Bronchial epithelial cell (primary cell): ENCODE measurements around the gene ITGB4. TPM values are rescaled to one million over a fixed set of nuclear protein-coding genes. Genes with fewer than 3 reads are reported as not detected.

Experiments used
- DNase-seq: peaks from one replicate; pipeline ENCODE4 v3.0.0-alpha.2; 2010; ENCODE audit warnings: low read depth
- FAIRE-seq: peaks from 2 replicates; lab custom pipeline; 2011; peaks lifted over from hg19 to GRCh38; lab: Jason Lieb, UNC
- H3K27me3 ChIP-seq: 2 replicates; pipeline ENCODE4 v1.5.1; 2011; ENCODE audit warnings: low read length; ENCODE audit not compliant: control insufficient read depth, insufficient read depth
- H3K36me3 ChIP-seq: 2 replicates; pipeline ENCODE4 v1.5.1; 2011; ENCODE audit warnings: low read length; ENCODE audit not compliant: control insufficient read depth, insufficient read depth
- H3K4me3 ChIP-seq: 2 replicates; pipeline ENCODE4 v1.5.1; 2011; ENCODE audit warnings: mild to moderate bottlenecking, low read depth, low read length, control low read depth
- CTCF ChIP-seq: IDR thresholded peaks from 2 replicates; pipeline ENCODE4 v1.5.1; 2011; ENCODE audit warnings: mild to moderate bottlenecking, moderate library complexity, low read length, control low read depth, inconsistent platforms; ENCODE audit not compliant: insufficient read depth, severe bottlenecking
- total RNA-seq: library from RNA; depleted of rRNA; stranded (reverse); fragments of >200 nt; gene quantifications from 2 replicates; pipeline ENCODE4 v1.2.1, GENCODE V29; 2014

The ITGB4 gene
- total RNA-seq, 1 donor from 2014 or later, result 565 TPM

DNA sequence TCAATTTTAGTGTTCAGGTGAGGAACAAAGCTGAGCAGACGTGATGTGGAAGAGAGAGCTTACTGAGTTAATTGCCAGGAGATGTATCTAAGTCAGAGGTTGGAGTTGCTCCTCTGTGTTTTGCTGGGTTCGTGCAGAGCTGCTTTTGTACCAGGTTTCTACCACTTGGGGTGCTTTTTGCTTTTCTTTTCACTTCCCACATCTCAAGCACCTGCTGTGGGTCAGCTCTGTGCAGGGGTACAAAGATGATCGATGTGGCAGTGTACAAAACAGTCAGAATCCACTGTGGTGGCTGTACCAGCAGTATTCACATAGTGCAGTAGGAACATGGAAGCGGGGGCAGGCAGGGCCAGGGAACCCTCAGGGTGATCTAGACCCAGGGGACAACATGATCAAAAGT, 78.1 kb downstream of the ITGB4 start:
- DNase-seq (no peak), FAIRE-seq (no peak)
- Histone ChIP-seq H3K27me3 (no peaks in the 10 kb centered on the region), H3K36me3 (peaks cover 11% of the 10 kb centered on the region), H3K4me3 (no peak overlapping the region)
- no peak for TF ChIP-seq CTCF

DNA sequence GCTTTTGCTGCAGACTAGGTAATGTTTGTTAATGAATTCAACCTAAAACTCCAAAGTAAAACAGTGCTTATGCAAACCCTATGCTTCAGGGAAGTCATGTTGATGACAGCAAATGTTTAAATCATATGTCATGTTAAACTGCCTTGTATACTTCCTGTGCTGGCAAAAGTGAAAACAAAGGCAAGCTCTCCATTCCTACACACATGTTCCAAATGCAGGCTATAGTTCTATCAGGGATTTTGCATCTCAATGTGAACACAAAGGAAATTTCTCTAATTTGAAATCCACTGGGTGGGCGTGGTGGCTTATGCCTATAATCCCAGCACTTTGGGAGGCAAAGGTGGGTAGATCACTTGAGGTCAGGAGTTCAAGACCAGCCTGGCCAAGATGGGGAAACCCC, 82.6 kb downstream of the ITGB4 start:
- FAIRE-seq (no peak), DNase-seq (no peak)
- H3K36me3 ChIP-seq, result peaks cover 6% of the 10 kb centered on the region
- H3K4me3 ChIP-seq, result no peak overlapping the region
- no peaks in the 10 kb centered on the region for H3K27me3 ChIP-seq
- TF ChIP-seq CTCF, result no peak

DNA sequence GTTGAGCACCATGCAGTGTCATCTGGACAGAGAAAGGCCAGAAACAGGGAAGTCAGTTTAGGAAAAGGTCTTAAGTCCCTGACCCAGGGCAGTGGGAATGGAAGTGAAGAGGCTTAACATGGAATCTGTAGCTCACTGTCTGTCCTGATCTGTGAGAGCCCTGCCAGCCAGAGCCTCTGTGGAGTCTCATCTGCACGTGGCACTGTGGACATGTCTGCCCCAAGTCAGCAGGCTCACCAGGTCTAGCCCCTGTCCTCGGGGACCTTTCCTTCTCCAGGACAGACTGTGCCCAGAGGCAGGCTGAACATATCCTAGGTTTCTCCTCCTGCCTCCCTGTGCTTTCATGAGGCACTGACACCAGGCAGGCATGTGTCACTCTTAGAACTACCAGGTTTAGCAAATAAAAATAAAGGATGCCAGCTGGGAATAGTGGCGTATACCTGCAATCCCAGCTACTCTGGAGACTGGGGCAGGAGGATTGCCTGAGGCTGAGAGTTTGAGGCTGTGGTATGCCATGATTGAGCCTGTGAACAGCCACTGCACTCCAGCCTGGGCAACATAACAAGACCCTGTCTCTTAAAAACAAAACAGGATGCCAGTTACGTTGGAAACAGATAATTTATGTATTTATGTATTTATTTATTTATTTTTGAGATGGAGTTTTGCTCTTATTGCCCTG, 85.7 kb downstream of the ITGB4 start:
- no peak for TF ChIP-seq CTCF
- H3K27me3 ChIP-seq, result no peaks in the 10 kb centered on the region
- FAIRE-seq, result no peak

More for the DNA sequence above, 85.7 kb downstream of the ITGB4 start:
- H3K36me3 ChIP-seq, result peaks cover 3% of the 10 kb centered on the region
- no peak overlapping the region for H3K4me3 ChIP-seq
- DNase-seq, result no peak

Other genes starting within 250 kb of the ITGB4 start
- gene CASKIN2, start 205.9 kb upstream of the ITGB4 start, total RNA-seq, result 3.9 and 5.0 TPM in 2 replicates
- gene TSEN54, start 204.9 kb upstream of the ITGB4 start, total RNA-seq, result 16.3 and 25.3 TPM in 2 replicates
- 44.5 and 63.9 TPM in 2 replicates for gene LLGL2, start 195.8 kb upstream of the ITGB4 start, total RNA-seq
- 1.6 and 3.6 TPM in 2 replicates for gene MYO15B, start 133.7 kb upstream of the ITGB4 start, total RNA-seq
- gene SMIM5, start 88.0 kb upstream of the ITGB4 start, total RNA-seq, result 3.9 and 7.4 TPM in 2 replicates
- gene RECQL5, start 54.3 kb upstream of the ITGB4 start, total RNA-seq, result 11.6 and 28.9 TPM in 2 replicates
- 58.4 and 65.0 TPM in 2 replicates for gene SAP30BP, start 54.1 kb upstream of the ITGB4 start, total RNA-seq
- 13.4 and 32.8 TPM in 2 replicates for gene GALK1, start 43.7 kb downstream of the ITGB4 start, total RNA-seq
- gene UNK, start 63.3 kb downstream of the ITGB4 start, total RNA-seq, result 10.8 and 11.4 TPM in 2 replicates
- gene UNC13D, start 122.9 kb downstream of the ITGB4 start, total RNA-seq, result 4.7 and 17.0 TPM in 2 replicates
- 17.9 and 20.2 TPM in 2 replicates for gene WBP2, start 133.9 kb downstream of the ITGB4 start, total RNA-seq
- 10.5 and 14.6 TPM in 2 replicates for gene TRIM47, start 157.1 kb downstream of the ITGB4 start, total RNA-seq
- gene TRIM65, start 175.5 kb downstream of the ITGB4 start, total RNA-seq, result 13.2 and 21.1 TPM in 2 replicates
- 27.4 and 31.7 TPM in 2 replicates for gene MRPL38, start 183.4 kb downstream of the ITGB4 start, total RNA-seq
- gene FBF1, start 219.6 kb downstream of the ITGB4 start, total RNA-seq, result 10.5 and 16.0 TPM in 2 replicates